GM18951 (cell line): ENCODE measurements around the gene CLCN2.

ENCODE experiments used
- POLR2A ChIP-seq: IDR thresholded peaks from 4 replicates; pipeline ENCODE4 v1.6.1; 2011; ENCODE audit warnings: mild to moderate bottlenecking; ENCODE audit not compliant: insufficient read length, insufficient read depth; ENCODE audit errors: extremely low read depth
- in situ Hi-C: fragments of 300-500 bp; cut with MboI; formaldehyde crosslinking; loops from one replicate; pipeline ENCODE4 v1.12.0; 2022; ENCODE audit warnings: low sequenced_read_pairs, mixed read lengths, inconsistent platforms; ENCODE audit not compliant: unreplicated experiment

CLCN2 gene

GRCh38 chr3:184311633-184312032 lies 49.8 kb downstream of the CLCN2 start:
- in situ Hi-C loops: no loop called here
- no peak for TF ChIP-seq POLR2A

DNA sequence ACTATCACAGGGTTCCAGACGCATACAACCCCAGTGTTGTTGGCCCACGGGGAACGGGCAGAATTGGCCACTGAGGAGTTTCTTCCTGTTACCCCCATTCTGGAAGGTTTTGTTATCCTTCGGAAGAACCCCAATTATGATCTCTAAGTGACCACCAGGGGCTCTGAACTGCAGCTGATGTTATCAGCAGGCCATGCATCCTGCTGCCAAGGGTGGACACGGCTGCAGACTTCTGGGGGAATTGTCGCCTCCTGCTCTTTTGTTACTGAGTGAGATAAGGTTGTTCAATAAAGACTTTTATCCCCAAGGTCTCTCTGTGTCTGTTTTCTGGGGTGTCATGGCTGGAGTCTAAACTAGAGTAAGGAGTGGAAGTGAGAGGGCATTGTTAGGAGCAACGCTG lies 52.7 kb downstream of the CLCN2 start:
- TF ChIP-seq POLR2A: no peak
- in situ Hi-C loops: no loop called here

DNA sequence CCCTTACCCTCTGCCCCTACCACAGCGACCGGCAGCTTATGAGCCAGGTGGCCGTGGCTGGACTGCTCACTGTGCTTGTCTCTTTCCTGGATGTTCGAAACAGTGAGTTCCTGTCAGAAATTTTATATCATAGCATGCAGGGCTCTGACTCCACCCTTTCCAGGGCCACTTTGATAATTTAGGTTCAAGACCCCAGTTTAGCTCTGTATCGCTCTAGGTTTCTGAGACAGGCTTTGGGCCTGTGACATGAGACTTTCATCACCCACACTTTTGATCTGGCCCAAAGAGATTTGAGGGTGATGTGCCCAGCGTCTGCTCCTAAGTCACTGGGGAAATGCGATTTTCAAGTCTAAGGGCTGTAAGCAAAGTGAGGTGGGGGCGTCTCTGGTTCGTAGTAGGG lies 53.5 kb downstream of the CLCN2 start:
- no peak for TF ChIP-seq POLR2A

DNA sequence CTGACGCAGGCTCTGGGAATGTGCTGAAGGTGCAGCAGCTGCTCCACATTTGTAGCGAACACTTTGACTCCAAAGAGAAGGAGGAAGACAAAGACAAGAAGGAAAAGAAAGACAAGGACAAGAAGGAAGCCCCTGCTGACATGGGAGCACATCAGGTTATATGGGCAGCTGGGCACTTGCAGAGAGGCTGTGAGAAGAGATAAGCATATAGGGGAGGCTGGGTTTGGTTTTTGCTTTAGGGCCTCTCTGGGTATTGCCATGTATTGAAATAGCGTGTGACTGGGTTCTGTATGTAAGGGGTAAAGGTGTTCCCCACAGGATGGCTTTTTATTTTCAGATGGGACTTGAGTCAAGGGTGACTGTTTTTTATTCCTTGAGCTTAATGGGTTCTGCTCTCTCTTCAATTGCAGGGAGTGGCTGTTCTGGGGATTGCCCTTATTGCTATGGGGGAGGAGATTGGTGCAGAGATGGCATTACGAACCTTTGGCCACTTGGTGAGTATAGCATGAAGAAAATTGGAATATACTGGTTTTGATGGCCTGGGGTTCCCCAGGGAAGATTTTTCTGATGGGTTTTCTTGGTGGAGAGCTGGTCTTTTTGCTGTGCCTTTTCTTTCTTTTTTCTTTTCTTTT lies 54.9 kb downstream of the CLCN2 start:
- in situ Hi-C loops: no loop called here
- TF ChIP-seq POLR2A: no peak

More for the DNA sequence above, 53.5 kb downstream of the CLCN2 start:
- in situ Hi-C loops: no loop called here

- TF ChIP-seq POLR2A: no peak
- in situ Hi-C loops: no loop called here
Measured at GRCh38 chr3:184305577-184305976, 55.8 kb downstream of the CLCN2 start.

DNA sequence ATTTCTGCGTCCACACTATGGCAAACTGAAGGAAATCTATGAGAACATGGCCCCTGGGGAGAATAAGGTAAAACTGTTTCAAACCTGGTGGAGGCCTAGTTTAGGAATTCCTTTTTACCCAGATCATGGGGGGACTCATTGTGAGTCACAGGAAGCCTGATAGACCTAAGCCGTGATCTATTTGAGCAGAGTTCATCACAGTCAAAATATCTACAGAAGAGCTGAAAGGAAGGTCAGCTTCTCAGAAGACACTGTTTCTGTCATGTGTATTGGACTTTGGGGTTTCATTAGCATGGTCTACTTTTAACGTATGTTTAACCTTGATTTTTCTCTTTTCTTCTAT lies 61.1 kb downstream of the CLCN2 start:
- no peak for TF ChIP-seq POLR2A

DNA sequence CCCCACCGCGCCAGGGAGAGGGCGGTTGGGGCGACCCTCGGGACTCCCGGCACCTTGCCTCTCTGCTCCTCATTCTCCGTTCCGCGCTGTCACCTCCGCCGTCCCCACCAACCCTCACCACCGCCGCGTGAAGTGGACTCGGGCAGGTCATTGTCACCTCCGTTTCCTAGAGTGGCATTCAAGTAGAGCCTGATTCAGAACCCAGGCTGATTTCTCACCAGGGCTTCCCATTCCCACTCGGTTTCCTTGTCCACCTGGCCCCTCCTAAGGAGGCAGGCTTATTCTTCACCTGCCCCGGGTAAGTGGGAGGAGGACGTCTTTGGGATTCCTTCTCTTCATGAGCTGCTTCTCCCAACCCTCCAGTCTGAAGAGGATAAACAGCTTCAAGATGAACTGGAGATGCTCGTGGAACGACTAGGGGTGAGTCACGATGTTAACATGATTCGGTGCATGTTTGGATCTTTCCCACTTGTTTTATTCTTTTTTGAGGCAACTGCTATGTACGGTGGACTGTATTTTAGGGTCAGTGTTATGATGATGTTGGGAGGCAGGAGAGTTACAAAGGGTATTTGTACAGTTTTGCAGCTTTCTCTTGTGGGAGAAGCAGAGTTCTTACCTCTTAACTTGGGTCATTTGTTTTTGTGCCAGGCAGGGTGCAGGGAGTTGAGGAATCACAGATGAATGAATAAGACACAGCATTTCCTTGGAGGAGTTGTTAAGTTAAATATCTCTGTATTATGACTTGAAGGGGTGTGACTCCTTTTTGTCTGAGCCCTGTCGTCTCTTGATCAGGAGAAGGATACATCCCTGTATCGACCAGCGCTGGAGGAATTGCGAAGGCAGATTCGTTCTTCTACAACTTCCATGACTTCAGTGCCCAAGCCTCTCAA lies 61.7 kb downstream of the CLCN2 start:
- TF ChIP-seq POLR2A: no peak

More for the DNA sequence above, 61.1 kb downstream of the CLCN2 start:
- in situ Hi-C loops: no loop called here

GRCh38 chr3:184298759-184299487 lies 62.5 kb downstream of the CLCN2 start, which contains the start of gene PSMD2:
Gene PSMD2 (plus strand): TSS chr3:184299241. CDS start chr3:184299267, 26 bp downstream.
- TF ChIP-seq POLR2A: peak; percentile 86
- in situ Hi-C loops: no loop called here

More for the DNA sequence above, 61.7 kb downstream of the CLCN2 start:
- in situ Hi-C loops: no loop called here

DNA sequence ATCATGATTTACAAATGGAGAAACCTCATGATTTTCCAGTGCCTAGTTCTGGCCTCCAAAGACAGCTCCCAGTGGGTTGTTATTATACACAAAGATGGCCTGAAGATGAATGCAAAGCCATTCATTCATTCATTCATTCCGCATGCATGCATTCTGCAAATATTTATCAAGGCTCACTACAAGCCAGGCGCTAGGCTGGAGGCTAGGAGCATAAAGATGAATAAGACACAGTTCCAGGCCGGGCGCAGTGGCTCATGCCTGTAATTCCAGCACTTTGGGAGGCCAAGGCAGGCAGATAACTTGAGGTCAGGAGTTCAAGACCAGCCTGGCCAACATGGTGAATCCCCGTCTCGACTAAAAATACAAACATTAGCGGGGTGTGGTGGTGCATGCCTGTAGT lies 64.8 kb downstream of the CLCN2 start:
- TF ChIP-seq POLR2A: no peak
- in situ Hi-C loops: no loop called here
